SU-DHL-6 (cell line): ENCODE results near the gene ELAPOR1.

Source experiments
- H2AFZ ChIP-seq: fragments of 200-600 bp; sonication (generic); 2 replicates; pipeline ENCODE4 v1.6.1; 2014; ENCODE audit warnings: low read depth, mild to moderate bottlenecking, moderate library complexity, mixed read lengths, antibody characterized with exemption, low read length; ENCODE audit not compliant: severe bottlenecking
- H3F3A ChIP-seq: fragments of 200-600 bp; shearing (Covaris generic); 2 replicates; pipeline ENCODE4 v1.6.0; 2016; ENCODE audit warnings: antibody characterized with exemption, mild to moderate bottlenecking; ENCODE audit not compliant: insufficient read depth
- H3K27ac ChIP-seq: fragments of 200-600 bp; sonication (generic); 2 replicates; pipeline ENCODE4 v1.5.1; 2016; ENCODE audit warnings: low read depth, mild to moderate bottlenecking, low read length, moderate library complexity, mixed read lengths
- H3K27me3 ChIP-seq: fragments of 200-600 bp; sonication (generic), shearing (Covaris generic); 2 replicates; pipeline ENCODE4 v1.6.0; 2014; ENCODE audit warnings: mild to moderate bottlenecking, low read length
- H3K36me3 ChIP-seq: fragments of 200-600 bp; sonication (generic); 2 replicates; pipeline ENCODE4 v1.6.1; 2014; ENCODE audit warnings: mild to moderate bottlenecking, low read length, mixed read lengths
- H3K4me2 ChIP-seq: fragments of 300-600, 200-600 bp; shearing (Covaris generic), sonication (generic); 2 replicates; pipeline ENCODE4 v1.6.0; 2014; ENCODE audit warnings: low read length, low read depth, mild to moderate bottlenecking; ENCODE audit not compliant: poor library complexity, severe bottlenecking
- H3K4me3 ChIP-seq: fragments of 200-600 bp; sonication (generic); 2 replicates; pipeline ENCODE4 v1.5.1; 2014; ENCODE audit warnings: antibody characterized with exemption, low read length, mild to moderate bottlenecking, mixed read lengths; ENCODE audit not compliant: insufficient read depth, poor library complexity, severe bottlenecking
- H3K79me2 ChIP-seq: fragments of 200-600 bp; sonication (generic); 2 replicates; pipeline ENCODE4 v1.6.1; 2014; ENCODE audit warnings: mild to moderate bottlenecking, low read length, moderate library complexity; ENCODE audit not compliant: insufficient read depth
- H3K9ac ChIP-seq: fragments of 200-600 bp; sonication (generic); 2 replicates; pipeline ENCODE4 v1.7.0; 2014; ENCODE audit warnings: mild to moderate bottlenecking, low read length
- H3K9me2 ChIP-seq: fragments of 200-600 bp; sonication (generic); replicated peaks from 2 replicates; pipeline ENCODE4 v1.6.1; 2014; ENCODE audit warnings: low read length; ENCODE audit not compliant: insufficient read depth
- H3K9me3 ChIP-seq: fragments of 200-600 bp; sonication (generic); 2 replicates; pipeline ENCODE4 v1.6.1; 2014; ENCODE audit warnings: low read length, mixed read lengths; ENCODE audit not compliant: insufficient read depth
- H4K20me1 ChIP-seq: fragments of 200-600 bp; sonication (generic); 2 replicates; pipeline ENCODE4 v1.6.1; 2014; ENCODE audit warnings: low read depth, mild to moderate bottlenecking, antibody characterized with exemption, low read length, moderate library complexity, mixed read lengths
- EZH2phosphoT487 ChIP-seq: fragments of 200-600 bp; sonication (generic), shearing (Covaris generic); conservative IDR thresholded peaks from 2 replicates; pipeline ENCODE4 v1.6.1; 2018; ENCODE audit warnings: mild to moderate bottlenecking, antibody characterized with exemption, low read length, moderate library complexity, mixed read lengths
- TF ChIP-seq, protein P1 (sequence below): fragments of 200-600 bp; sonication (generic); IDR thresholded peaks from one replicate; pipeline ENCODE4 v1.5.1; 2017; ENCODE audit warnings: antibody characterized with exemption, mild to moderate bottlenecking, low read length, moderate library complexity; ENCODE audit not compliant: insufficient read depth, poor library complexity, severe bottlenecking

The ELAPOR1 gene

DNA sequence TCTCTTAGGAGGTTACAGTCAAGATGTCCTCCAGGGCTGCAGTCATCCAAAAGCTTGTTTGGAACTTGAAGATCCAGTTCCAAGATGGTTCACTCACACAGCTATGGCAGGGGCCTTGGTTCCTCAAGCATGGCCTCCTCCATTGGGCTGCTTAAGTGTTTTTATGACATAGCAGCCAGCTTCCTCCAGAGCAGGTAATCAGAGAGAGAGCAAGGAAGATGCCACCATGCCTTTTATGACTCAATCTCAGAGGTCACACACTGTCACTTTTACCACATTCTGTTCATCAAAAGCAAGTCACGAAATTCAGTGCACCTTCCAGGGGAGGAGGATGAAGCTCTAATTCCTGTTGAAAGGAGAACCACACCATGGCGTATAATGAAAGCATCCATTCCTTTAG, 17.1 kb downstream of the ELAPOR1 start:
- no peak overlapping the region for H3K4me3 ChIP-seq
- H2AFZ ChIP-seq = no peak overlapping the region
- H3F3A ChIP-seq = no peaks in the 10 kb centered on the region
- TF ChIP-seq, protein P1, sequence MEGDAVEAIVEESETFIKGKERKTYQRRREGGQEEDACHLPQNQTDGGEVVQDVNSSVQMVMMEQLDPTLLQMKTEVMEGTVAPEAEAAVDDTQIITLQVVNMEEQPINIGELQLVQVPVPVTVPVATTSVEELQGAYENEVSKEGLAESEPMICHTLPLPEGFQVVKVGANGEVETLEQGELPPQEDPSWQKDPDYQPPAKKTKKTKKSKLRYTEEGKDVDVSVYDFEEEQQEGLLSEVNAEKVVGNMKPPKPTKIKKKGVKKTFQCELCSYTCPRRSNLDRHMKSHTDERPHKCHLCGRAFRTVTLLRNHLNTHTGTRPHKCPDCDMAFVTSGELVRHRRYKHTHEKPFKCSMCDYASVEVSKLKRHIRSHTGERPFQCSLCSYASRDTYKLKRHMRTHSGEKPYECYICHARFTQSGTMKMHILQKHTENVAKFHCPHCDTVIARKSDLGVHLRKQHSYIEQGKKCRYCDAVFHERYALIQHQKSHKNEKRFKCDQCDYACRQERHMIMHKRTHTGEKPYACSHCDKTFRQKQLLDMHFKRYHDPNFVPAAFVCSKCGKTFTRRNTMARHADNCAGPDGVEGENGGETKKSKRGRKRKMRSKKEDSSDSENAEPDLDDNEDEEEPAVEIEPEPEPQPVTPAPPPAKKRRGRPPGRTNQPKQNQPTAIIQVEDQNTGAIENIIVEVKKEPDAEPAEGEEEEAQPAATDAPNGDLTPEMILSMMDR = no peak
- TF ChIP-seq EZH2phosphoT487 = no peak
- no peak overlapping the region for H3K4me2 ChIP-seq
- no peaks in the 10 kb centered on the region for H3K79me2 ChIP-seq
- no peaks in the 10 kb centered on the region for H3K9me2 ChIP-seq
- no peaks in the 10 kb centered on the region for H4K20me1 ChIP-seq
- no peaks in the 10 kb centered on the region for H3K36me3 ChIP-seq
- no peaks in the 10 kb centered on the region for H3K27me3 ChIP-seq
- no peak overlapping the region for H3K27ac ChIP-seq
- H3K9me3 ChIP-seq = no peaks in the 10 kb centered on the region
- H3K9ac ChIP-seq = no peak overlapping the region

DNA sequence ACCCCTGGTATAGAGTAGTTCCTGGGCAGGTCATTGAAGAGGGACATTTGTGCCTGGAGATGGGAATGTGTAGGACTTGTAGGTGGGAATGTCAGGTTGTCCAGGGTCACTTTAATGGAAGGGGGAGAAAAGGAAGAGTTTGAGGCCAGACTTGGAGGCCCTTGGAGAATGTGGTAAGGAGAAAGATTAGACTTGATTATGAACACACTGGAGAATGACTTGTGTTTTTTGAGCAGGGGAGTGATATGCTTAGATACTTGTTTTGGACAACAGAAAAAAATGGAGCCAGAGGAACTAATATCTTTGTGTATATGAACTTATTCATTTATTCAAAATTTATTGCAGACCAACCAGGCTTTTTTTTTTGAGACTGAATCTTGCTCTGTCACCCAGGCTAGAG, 17.9 kb downstream of the ELAPOR1 start:
- no peaks in the 10 kb centered on the region for H3K79me2 ChIP-seq
- no peak overlapping the region for H3K9ac ChIP-seq
- H4K20me1 ChIP-seq = no peaks in the 10 kb centered on the region
- no peaks in the 10 kb centered on the region for H3K9me3 ChIP-seq
- TF ChIP-seq EZH2phosphoT487 = no peak
- TF ChIP-seq, protein P1 = no peak
- no peak overlapping the region for H3K4me2 ChIP-seq
- no peak overlapping the region for H2AFZ ChIP-seq
- no peaks in the 10 kb centered on the region for H3K9me2 ChIP-seq
- no peaks in the 10 kb centered on the region for H3K36me3 ChIP-seq
- H3K27ac ChIP-seq = no peak overlapping the region
- no peaks in the 10 kb centered on the region for H3F3A ChIP-seq
- H3K27me3 ChIP-seq = no peaks in the 10 kb centered on the region
- H3K4me3 ChIP-seq = no peak overlapping the region

DNA sequence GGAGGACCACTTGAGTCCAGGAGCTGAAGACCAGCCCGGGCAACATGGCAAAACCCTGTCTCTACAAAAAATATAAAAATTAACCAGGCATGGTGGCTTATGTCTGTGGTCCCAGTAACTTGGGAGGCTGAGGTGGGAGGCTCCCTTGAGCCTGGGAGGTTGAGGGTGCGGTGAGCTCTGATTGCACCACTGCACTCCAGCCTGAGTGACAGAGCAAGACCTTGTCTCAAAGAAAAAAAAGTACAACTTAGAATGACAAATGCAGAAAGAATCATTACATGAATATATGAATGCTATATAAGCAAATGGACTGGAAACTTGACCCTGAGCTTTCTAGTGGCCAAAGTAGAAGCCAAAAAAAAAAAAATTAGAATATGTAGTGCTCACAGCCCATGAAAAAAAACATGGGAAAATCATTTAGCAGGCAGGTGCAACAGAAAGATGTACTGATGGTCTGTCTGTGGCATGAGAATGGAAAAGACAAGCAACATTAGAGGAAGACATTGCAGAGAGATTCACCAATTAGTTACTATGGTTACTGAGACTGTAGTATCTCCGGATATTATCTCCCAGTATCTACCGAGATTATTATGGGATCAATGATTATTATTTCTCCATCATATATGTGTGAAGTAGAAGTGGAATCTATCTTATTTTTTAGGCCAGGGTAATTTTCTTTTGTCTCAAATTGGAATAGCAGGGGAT, 19.2 kb downstream of the ELAPOR1 start:
- no peak for TF ChIP-seq EZH2phosphoT487
- TF ChIP-seq, protein P1 = no peak
- Histone ChIP-seq H3K4me2 (no peak overlapping the region), H3K4me3 (no peak overlapping the region), H3K27me3 (no peaks in the 10 kb centered on the region), H3K9me2 (no peaks in the 10 kb centered on the region), H4K20me1 (no peaks in the 10 kb centered on the region), H3K27ac (no peak overlapping the region), H2AFZ (no peak overlapping the region), H3K79me2 (no peaks in the 10 kb centered on the region), H3K9me3 (no peaks in the 10 kb centered on the region), H3K9ac (no peak overlapping the region), H3K36me3 (no peaks in the 10 kb centered on the region), H3F3A (no peaks in the 10 kb centered on the region)
